Left lung (tissue), 10 donors: Measurements from ENCODE around the gene VOPP1. TPM values are rescaled to one million over a fixed set of nuclear protein-coding genes. Genes with fewer than 3 reads are reported as not detected.
A peak's percentile ranks its signal among the peaks of the same experiment; 100 is the strongest.

Experiments used
- ATAC-seq: fragments of 200-7000 bp; cut with Tn5 transposase; one replicate; pipeline ENCODE4 v1.9.1; 2020; ENCODE audit warnings: moderate library complexity
- DNase-seq, 4 donors: peaks; one replicate each; pipeline ENCODE4 v3.0.0-alpha.2; 2013 to 2020
- H3K27ac ChIP-seq, 2 donors: fragments of 200-600 bp; sonication (generic) in 1 of 2; one replicate each; pipeline versions ENCODE4 v1.5.0 to v1.8.0; 2020 to 2021
- H3K27me3 ChIP-seq, 2 donors: fragments of 200-600 bp; sonication (generic) in 1 of 2; one replicate each; pipeline versions ENCODE4 v1.5.0 to v1.8.0; 2020 to 2021
- H3K36me3 ChIP-seq, 2 donors: fragments of 200-600 bp; sonication (generic) in 1 of 2; one replicate each; pipeline versions ENCODE4 v1.5.0 to v1.8.0; 2020 to 2021
- H3K4me1 ChIP-seq, 2 donors: fragments of 200-600 bp; one replicate each; pipeline ENCODE4 v1.8.0; 2021
- H3K4me3 ChIP-seq, 2 donors: fragments of 200-600 bp; sonication (generic) in 1 of 2; one replicate each; pipeline versions ENCODE4 v1.5.0 to v1.8.0; 2020 to 2021; ENCODE audit warnings: mild to moderate bottlenecking in 1 of 2
- H3K9me3 ChIP-seq, 2 donors: fragments of 200-600 bp; sonication (generic) in 1 of 2; one replicate each; pipeline versions ENCODE4 v1.5.0 to v1.8.0; 2020 to 2021
- CTCF ChIP-seq, 2 donors: fragments of 200-600 bp; sonication (generic) in 1 of 2; IDR thresholded peaks; one replicate each; pipeline versions ENCODE4 v1.5.0 to v1.8.0; 2021; ENCODE audit warnings: antibody characterized with exemption in 2 of 2
- intact Hi-C, 2 donors: fragments of 100-400 bp; cut with DNase I; formaldehyde crosslinking; loops; one replicate each; pipeline versions ENCODE4 v1.11.2 to v1.14.2; 2022
- polyA plus RNA-seq, 6 donors: library from polyadenylated mRNA; unstranded; fragments of 120-200 nt; gene quantifications; one replicate each; pipeline ENCODE4 v1.2.1, GENCODE V29; 2013; ENCODE audit not compliant: insufficient read length in 6 of 6
- total RNA-seq, 2 donors: library from RNA; stranded (reverse); fragmentation: NEBNext Ultra II Directional; extraction: Animal tissue kit (Norgen Biotek cat#: 25700); gene quantifications; one replicate each; pipeline ENCODE4 v1.2.1, GENCODE V29; 2021
- donor health status: DM: no; HTN: yes; CAD: no.
- donor health status: DM: no; HTN: no; CAD: no.

The VOPP1 gene
- total and polyA plus RNA-seq, 8 donors, result 35.4 to 68.5 (median 40.4) TPM

GRCh38 chr7:55478700-55479099, 93.6 kb downstream of the VOPP1 start:
- peaks cover 0 to 28% of the 10 kb centered on the region in 2 donors for H3K36me3 ChIP-seq
- TF ChIP-seq CTCF (IDR thresholded peaks at IDR 0.05), result no peak
- H3K27me3 ChIP-seq, result no peaks in the 10 kb centered on the region
- H3K4me1 ChIP-seq, result no peaks in the 10 kb centered on the region
- H3K4me3 ChIP-seq, result no peak overlapping the region
- H3K9me3 ChIP-seq, result no peaks in the 10 kb centered on the region
- ATAC-seq, result no peak
- peak in 1 of 4 donors; percentile 10 for DNase-seq
- intact Hi-C loops, result no loop called here
- H3K27ac ChIP-seq, result no peak overlapping the region

- intact Hi-C loops, result no loop called here
- TF ChIP-seq CTCF (IDR thresholded peaks at IDR 0.05), result no peak
These were observed 94.4 kb downstream of the VOPP1 start for GRCh38 chr7:55477781-55478374.

DNA sequence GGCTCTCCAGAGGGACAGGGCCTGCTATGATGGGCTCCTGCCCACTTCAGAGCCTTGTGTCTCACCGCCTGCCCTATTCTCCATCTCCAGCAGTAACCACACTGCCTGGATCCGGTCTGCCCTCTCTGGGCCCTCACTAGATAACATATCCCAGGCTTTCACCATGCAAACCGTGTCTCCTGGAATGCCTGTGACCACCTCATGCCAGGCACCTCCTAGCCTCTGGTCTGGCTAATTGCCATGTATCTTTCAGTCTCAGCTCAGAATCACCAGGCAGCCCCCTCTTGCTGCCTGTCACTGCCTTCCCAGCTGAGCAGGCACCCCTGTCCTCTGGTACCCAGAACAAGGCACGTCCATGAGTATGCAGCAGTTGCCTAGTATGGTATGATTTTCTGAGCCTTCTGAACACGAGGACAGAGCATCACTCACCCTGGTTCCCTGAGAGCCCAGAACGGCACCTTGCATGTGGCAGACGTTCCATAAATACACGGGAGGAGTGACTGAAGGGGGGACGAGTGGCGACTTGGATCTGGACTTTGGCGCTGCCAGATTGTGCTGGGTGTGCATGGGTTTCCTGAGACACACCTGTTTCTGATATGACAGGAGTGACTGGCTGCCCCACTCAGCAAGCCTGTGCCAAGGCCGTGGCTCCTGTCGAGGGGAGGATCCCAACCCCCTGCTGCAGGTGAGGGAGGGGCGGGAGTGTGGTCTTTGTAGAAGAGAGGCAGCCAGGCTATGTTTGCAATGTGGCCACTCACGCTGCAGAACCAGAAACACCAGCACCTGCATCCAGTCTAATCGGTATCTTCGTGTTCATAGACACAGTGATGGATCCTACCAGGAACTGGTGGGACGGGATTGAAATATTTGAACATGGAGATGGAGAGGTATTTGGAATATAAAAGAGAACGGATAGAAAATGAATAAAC, 95.2 kb downstream of the VOPP1 start:
- Histone ChIP-seq H3K4me1 (no peaks in the 10 kb centered on the region), H3K9me3 (no peaks in the 10 kb centered on the region), H3K4me3 (no peak overlapping the region), H3K36me3 (peaks cover 0 to 29% of the 10 kb centered on the region in 2 donors), H3K27ac (no peak overlapping the region), H3K27me3 (no peaks in the 10 kb centered on the region)
- ATAC-seq (no peak), DNase-seq (peak in 1 of 4 donors; percentile 24)
- intact Hi-C loops, result no loop called here
- no peak for TF ChIP-seq CTCF (IDR thresholded peaks at IDR 0.05)

More at GRCh38 chr7:55477781-55478374, 94.4 kb downstream of the VOPP1 start:
- H3K27ac ChIP-seq, result no peak overlapping the region
- DNase-seq (peak in 1 of 4 donors; percentile 12), ATAC-seq (no peak)
- no peaks in the 10 kb centered on the region for H3K27me3 ChIP-seq
- no peak overlapping the region for H3K4me3 ChIP-seq
- H3K36me3 ChIP-seq, result peaks cover 0 to 29% of the 10 kb centered on the region in 2 donors
- H3K4me1 ChIP-seq, result no peaks in the 10 kb centered on the region
- no peaks in the 10 kb centered on the region for H3K9me3 ChIP-seq

GRCh38 chr7:55475855-55476803, 96.2 kb downstream of the VOPP1 start:
- Histone ChIP-seq H3K27me3 (no peaks in the 10 kb centered on the region), H3K9me3 (no peaks in the 10 kb centered on the region), H3K4me3 (no peak overlapping the region), H3K4me1 (no peaks in the 10 kb centered on the region), H3K27ac (no peak overlapping the region), H3K36me3 (peaks cover 0 to 29% of the 10 kb centered on the region in 2 donors)
- ATAC-seq, result no peak
- no peak for TF ChIP-seq CTCF (IDR thresholded peaks at IDR 0.05)
- intact Hi-C loops, result no loop called here
- peak in 2 of 4 donors; percentile 22 to 26 for DNase-seq
